D721Med (cell line): ENCODE results near the gene UBE3C.
"Not testable (repeated sequence)": the region's sequence is repeated elsewhere in the genome, so short reads cannot be mapped to it uniquely, and the experiment has no call there.

Experiments
- DNase-seq: peaks from one replicate; pipeline ENCODE4 v3.0.0; 2011; ENCODE audit warnings: low spot score; ENCODE audit not compliant: insufficient read length
- FAIRE-seq: peaks from 2 replicates; lab custom pipeline; 2011; peaks lifted over from hg19 to GRCh38; lab: Jason Lieb, UNC
- CTCF ChIP-seq: IDR thresholded peaks from 2 replicates; pipeline ENCODE4 v1.5.1; 2012; ENCODE audit warnings: mild to moderate bottlenecking, control low read depth; ENCODE audit not compliant: insufficient read depth; ENCODE audit errors: missing control alignments

The UBE3C gene

GRCh38 chr7:157248659-157249058 is 109.9 kb downstream of the UBE3C start:
- no peak for TF ChIP-seq CTCF
- no peak for FAIRE-seq
- DNase-seq: no peak

- peak; percentile 67 for TF ChIP-seq CTCF
- DNase-seq (no peak), FAIRE-seq (peak; percentile 83)
Observed at GRCh38 chr7:157250605-157251228, 112.0 kb downstream of the UBE3C start.

GRCh38 chr7:157251817-157252216 is 113.1 kb downstream of the UBE3C start:
- not testable (repeated sequence) for DNase-seq, FAIRE-seq

GRCh38 chr7:157253850-157254249 is 115.1 kb downstream of the UBE3C start:
- DNase-seq (no peak), FAIRE-seq (no peak)
- peak; percentile 8 for TF ChIP-seq CTCF

- not testable (repeated sequence) for FAIRE-seq, DNase-seq
Observed at GRCh38 chr7:157254781-157255180, 116.1 kb downstream of the UBE3C start.

- no peak for DNase-seq
- no peak for FAIRE-seq
- no peak for TF ChIP-seq CTCF
Observed at GRCh38 chr7:157255201-157255606, 116.5 kb downstream of the UBE3C start.

GRCh38 chr7:157263156-157263555 is 124.4 kb downstream of the UBE3C start:
- DNase-seq: no peak
- FAIRE-seq: no peak
- no peak for TF ChIP-seq CTCF

GRCh38 chr7:157265051-157265450 is 126.3 kb downstream of the UBE3C start:
- DNase-seq (no peak), FAIRE-seq (no peak)
- no peak for TF ChIP-seq CTCF
